PFSK-1 (cell line): ENCODE data around the gene MCM5.

Experiments used
- FOXP2 ChIP-seq: optimal IDR thresholded peaks from 2 replicates; pipeline ENCODE3; 2011; ENCODE audit warnings: borderline replicate concordance, control low read depth, inconsistent platforms; ENCODE audit not compliant: insufficient read depth; ENCODE audit errors: extremely low read length, extremely low read depth
- POLR2AphosphoS5 ChIP-seq: IDR thresholded peaks from 2 replicates; pipeline ENCODE4 v1.6.1; 2012; ENCODE audit warnings: low read depth, mild to moderate bottlenecking, control low read depth, low read length, moderate library complexity
- SIN3A ChIP-seq: IDR thresholded peaks from 2 replicates; pipeline ENCODE4 v1.6.1; 2012; ENCODE audit warnings: mild to moderate bottlenecking, low read length, moderate library complexity, borderline replicate concordance; ENCODE audit not compliant: insufficient read depth
- TF ChIP-seq, protein P1 (sequence below), 2 experiments: IDR thresholded peaks; 2 replicates each; pipeline versions ENCODE4 v1.6.1 to v1.8.0; 2011 to 2012; ENCODE audit warnings: low read depth in 2 of 2, low read length in 2 of 2, control low read depth in 1 of 2, inconsistent platforms in 1 of 2, mild to moderate bottlenecking in 1 of 2, moderate library complexity in 1 of 2; ENCODE audit not compliant: insufficient read depth in 1 of 2

DNA sequence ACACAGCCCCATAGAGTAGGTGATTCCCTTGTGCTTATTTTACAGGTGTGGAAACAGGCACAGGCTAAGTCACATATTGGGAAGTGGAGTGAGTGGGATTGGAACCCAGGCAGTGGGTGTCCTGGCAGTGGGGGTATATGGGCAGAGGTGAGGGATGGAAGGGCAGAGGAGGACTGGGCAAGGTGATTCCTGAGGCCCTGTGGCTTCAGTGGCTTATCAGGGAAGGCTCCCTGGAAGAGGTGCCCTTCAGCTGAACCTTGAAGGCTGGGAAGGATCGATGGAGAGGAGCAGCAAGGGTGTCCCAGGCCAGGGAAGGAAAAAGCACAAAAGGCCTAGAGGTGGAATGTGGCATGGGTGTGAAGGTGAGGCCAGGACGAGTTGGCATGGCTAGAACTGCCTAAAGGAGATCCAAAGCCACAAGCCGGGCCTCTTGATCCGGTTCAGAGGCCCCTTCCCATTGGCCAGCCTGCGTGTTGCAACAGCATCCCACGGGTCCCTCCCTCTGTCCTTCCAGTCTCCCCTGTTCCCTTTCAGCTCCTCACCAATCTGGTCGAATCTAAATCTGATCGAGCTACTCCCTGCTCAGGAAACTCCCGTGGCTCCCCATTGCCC, 41.7 kb downstream of the MCM5 start:
- TF ChIP-seq POLR2AphosphoS5: no peak
- no peak for TF ChIP-seq SIN3A
- TF ChIP-seq FOXP2: no peak
- TF ChIP-seq, protein P1, sequence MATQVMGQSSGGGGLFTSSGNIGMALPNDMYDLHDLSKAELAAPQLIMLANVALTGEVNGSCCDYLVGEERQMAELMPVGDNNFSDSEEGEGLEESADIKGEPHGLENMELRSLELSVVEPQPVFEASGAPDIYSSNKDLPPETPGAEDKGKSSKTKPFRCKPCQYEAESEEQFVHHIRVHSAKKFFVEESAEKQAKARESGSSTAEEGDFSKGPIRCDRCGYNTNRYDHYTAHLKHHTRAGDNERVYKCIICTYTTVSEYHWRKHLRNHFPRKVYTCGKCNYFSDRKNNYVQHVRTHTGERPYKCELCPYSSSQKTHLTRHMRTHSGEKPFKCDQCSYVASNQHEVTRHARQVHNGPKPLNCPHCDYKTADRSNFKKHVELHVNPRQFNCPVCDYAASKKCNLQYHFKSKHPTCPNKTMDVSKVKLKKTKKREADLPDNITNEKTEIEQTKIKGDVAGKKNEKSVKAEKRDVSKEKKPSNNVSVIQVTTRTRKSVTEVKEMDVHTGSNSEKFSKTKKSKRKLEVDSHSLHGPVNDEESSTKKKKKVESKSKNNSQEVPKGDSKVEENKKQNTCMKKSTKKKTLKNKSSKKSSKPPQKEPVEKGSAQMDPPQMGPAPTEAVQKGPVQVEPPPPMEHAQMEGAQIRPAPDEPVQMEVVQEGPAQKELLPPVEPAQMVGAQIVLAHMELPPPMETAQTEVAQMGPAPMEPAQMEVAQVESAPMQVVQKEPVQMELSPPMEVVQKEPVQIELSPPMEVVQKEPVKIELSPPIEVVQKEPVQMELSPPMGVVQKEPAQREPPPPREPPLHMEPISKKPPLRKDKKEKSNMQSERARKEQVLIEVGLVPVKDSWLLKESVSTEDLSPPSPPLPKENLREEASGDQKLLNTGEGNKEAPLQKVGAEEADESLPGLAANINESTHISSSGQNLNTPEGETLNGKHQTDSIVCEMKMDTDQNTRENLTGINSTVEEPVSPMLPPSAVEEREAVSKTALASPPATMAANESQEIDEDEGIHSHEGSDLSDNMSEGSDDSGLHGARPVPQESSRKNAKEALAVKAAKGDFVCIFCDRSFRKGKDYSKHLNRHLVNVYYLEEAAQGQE (IDR thresholded peaks at IDR 0.05; ENCODE audit: insufficient read depth in 1 of 2, low read depth in 2 of 2, low read length in 2 of 2): no peak
